MM.1S (cell line): Measurements from ENCODE around the gene SERPINB2.

Experiments
- DNase-seq: peaks from one replicate; pipeline ENCODE4 v3.0.0-alpha.2; 2015
- H2AFZ ChIP-seq: fragments of 300-600 bp; sonication (generic); 2 replicates; pipeline ENCODE4 v1.6.0; 2016; ENCODE audit warnings: antibody characterized with exemption, low read length
- H3F3A ChIP-seq: fragments of 300-600 bp; sonication (generic); 2 replicates; pipeline ENCODE4 v1.6.1; 2016; ENCODE audit warnings: mild to moderate bottlenecking, antibody characterized with exemption, low read length, moderate library complexity, mixed read lengths; ENCODE audit not compliant: insufficient read depth
- H3K27ac ChIP-seq: fragments of 300-600 bp; sonication (generic); 2 replicates; pipeline ENCODE4 v1.5.1; 2016; ENCODE audit warnings: mild to moderate bottlenecking, low read length
- H3K27me3 ChIP-seq: fragments of 300-600 bp; sonication (generic); replicated peaks from 2 replicates; pipeline ENCODE4 v1.6.0; 2016; ENCODE audit warnings: low read length; ENCODE audit not compliant: insufficient read depth
- H3K36me3 ChIP-seq: fragments of 300-600 bp; sonication (generic); replicated peaks from 2 replicates; pipeline ENCODE4 v1.6.1; 2016; ENCODE audit warnings: mild to moderate bottlenecking, low read length, mixed read lengths; ENCODE audit not compliant: insufficient read depth
- H3K4me1 ChIP-seq: fragments of 300-600 bp; sonication (generic); 2 replicates; pipeline ENCODE4 v1.6.1; 2016; ENCODE audit warnings: low read length, mixed read lengths
- H3K4me2 ChIP-seq: fragments of 300-600 bp; sonication (generic); 2 replicates; pipeline ENCODE4 v1.6.0; 2016; ENCODE audit warnings: low read depth, low read length
- H3K4me3 ChIP-seq: fragments of 300-600 bp; sonication (generic); 2 replicates; pipeline ENCODE4 v1.5.1; 2016; ENCODE audit warnings: low read length, mixed read lengths
- H3K79me2 ChIP-seq: fragments of 300-600 bp; sonication (generic); 2 replicates; pipeline ENCODE4 v1.6.1; 2016; ENCODE audit warnings: mixed run types, low read length, mixed read lengths
- H3K9ac ChIP-seq: fragments of 300-600 bp; sonication (generic); 2 replicates; pipeline ENCODE4 v1.6.1; 2016; ENCODE audit warnings: low read length, mixed read lengths
- H3K9me2 ChIP-seq: fragments of 300-600 bp; sonication (generic); replicated peaks from 2 replicates; pipeline ENCODE4 v1.6.1; 2016; ENCODE audit warnings: mild to moderate bottlenecking, low read length, mixed read lengths; ENCODE audit not compliant: insufficient read depth
- H3K9me3 ChIP-seq: fragments of 300-600 bp; sonication (generic); replicated peaks from 2 replicates; pipeline ENCODE4 v1.6.1; 2016; ENCODE audit warnings: mild to moderate bottlenecking, low read length, mixed read lengths; ENCODE audit not compliant: insufficient read depth
- H4K20me1 ChIP-seq: fragments of 300-600 bp; sonication (generic); 2 replicates; pipeline ENCODE4 v1.6.1; 2016; ENCODE audit warnings: mild to moderate bottlenecking, low read length, moderate library complexity, mixed read lengths; ENCODE audit not compliant: insufficient read depth
- CTCF ChIP-seq: fragments of 300-600 bp; sonication (generic); IDR thresholded peaks from 2 replicates; pipeline ENCODE4 v1.5.1; 2016; ENCODE audit warnings: antibody characterized with exemption, low read length, mixed read lengths
- EZH2 ChIP-seq: fragments of 300-600 bp; sonication (generic); optimal IDR thresholded peaks from 2 replicates; pipeline ENCODE3; 2017; ENCODE audit warnings: low read depth, mild to moderate bottlenecking, antibody characterized with exemption, low read length, mixed read lengths
- EZH2phosphoT487 ChIP-seq: fragments of 300-600 bp; sonication (generic); IDR thresholded peaks from 2 replicates; pipeline ENCODE4 v1.6.1; 2018; ENCODE audit warnings: antibody characterized with exemption, low read length

SERPINB2 gene

GRCh38 chr18:63899206-63899605 lies 11.7 kb downstream of the SERPINB2 start:
- Histone ChIP-seq H3K4me3 (no peak overlapping the region), H3F3A (no peaks in the 10 kb centered on the region), H3K27me3 (no peaks in the 10 kb centered on the region), H3K27ac (no peak overlapping the region), H3K9ac (no peak overlapping the region), H3K4me2 (no peak overlapping the region), H2AFZ (no peak overlapping the region), H3K9me3 (no peaks in the 10 kb centered on the region), H3K36me3 (no peaks in the 10 kb centered on the region), H4K20me1 (no peaks in the 10 kb centered on the region), H3K9me2 (no peaks in the 10 kb centered on the region), H3K79me2 (no peaks in the 10 kb centered on the region), H3K4me1 (no peaks in the 10 kb centered on the region)
- TF ChIP-seq EZH2phosphoT487 (no peak), EZH2 (no peak), CTCF (no peak)
- DNase-seq = no peak

DNA sequence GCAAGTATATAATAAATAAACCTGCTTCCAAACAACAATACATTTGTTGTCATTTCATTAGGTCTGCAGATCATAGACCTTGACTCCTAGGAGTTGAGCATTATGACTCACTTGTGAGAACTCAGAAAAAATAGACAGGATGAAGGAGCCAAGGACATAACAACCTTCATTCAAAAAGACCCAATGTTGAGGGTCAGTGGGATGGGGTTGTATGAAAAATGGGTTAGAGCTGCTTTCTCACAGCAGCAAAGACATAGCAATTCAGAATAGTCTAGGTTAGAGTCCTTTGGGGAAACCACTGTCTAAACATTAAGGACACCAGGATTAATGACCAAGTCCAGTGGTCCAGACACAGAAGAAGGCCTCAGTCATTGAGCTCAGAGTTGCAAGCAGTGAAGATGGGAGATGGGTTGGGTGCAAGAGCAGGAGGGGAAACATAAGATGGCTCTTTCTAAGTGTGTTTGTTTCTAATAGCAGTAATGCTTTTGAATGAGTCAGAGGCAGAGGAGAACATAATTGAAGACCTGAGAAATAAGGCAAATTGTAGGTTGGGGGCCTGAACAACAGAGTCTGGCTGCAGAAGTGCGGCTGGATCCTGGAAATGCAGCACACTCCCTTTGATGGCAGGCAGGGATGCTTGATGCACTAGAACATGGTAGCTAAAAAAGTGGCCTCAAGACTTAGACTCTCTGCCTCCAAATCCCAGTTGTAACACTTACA lies 16.5 kb downstream of the SERPINB2 start:
- H3K36me3 ChIP-seq = no peaks in the 10 kb centered on the region
- no peaks in the 10 kb centered on the region for H3K9me3 ChIP-seq
- no peaks in the 10 kb centered on the region for H3K27me3 ChIP-seq
- no peak for DNase-seq
- no peak overlapping the region for H2AFZ ChIP-seq
- H3K4me1 ChIP-seq = peaks cover 18% of the 10 kb centered on the region
- H3K27ac ChIP-seq = no peak overlapping the region
- no peak overlapping the region for H3K9ac ChIP-seq
- H3F3A ChIP-seq = no peaks in the 10 kb centered on the region
- no peaks in the 10 kb centered on the region for H4K20me1 ChIP-seq
- H3K4me3 ChIP-seq = no peak overlapping the region
- no peaks in the 10 kb centered on the region for H3K79me2 ChIP-seq
- H3K9me2 ChIP-seq = no peaks in the 10 kb centered on the region
- no peak for TF ChIP-seq EZH2phosphoT487
- no peak for TF ChIP-seq EZH2
- no peak for TF ChIP-seq CTCF
- no peak overlapping the region for H3K4me2 ChIP-seq

- H3K27me3 ChIP-seq = no peaks in the 10 kb centered on the region
- H4K20me1 ChIP-seq = no peaks in the 10 kb centered on the region
- 0 out of 2 replicates have a peak, but pooled peaks cover 3% of the 10 kb centered on the region for H3F3A ChIP-seq
- H3K4me1 ChIP-seq = peaks cover 25% of the 10 kb centered on the region
- DNase-seq = no peak
- H3K4me2 ChIP-seq = no peak overlapping the region
- no peaks in the 10 kb centered on the region for H3K9me2 ChIP-seq
- no peaks in the 10 kb centered on the region for H3K79me2 ChIP-seq
- H3K36me3 ChIP-seq = no peaks in the 10 kb centered on the region
- no peak overlapping the region for H3K4me3 ChIP-seq
- no peak overlapping the region for H2AFZ ChIP-seq
- H3K9ac ChIP-seq = no peak overlapping the region
- TF ChIP-seq CTCF = no peak
- TF ChIP-seq EZH2 = no peak
- no peak for TF ChIP-seq EZH2phosphoT487
- no peak overlapping the region for H3K27ac ChIP-seq
- no peaks in the 10 kb centered on the region for H3K9me3 ChIP-seq
Observed at GRCh38 chr18:63904694-63905093, 17.2 kb downstream of the SERPINB2 start.
